GM03348 (cell line): Measurements from ENCODE around the gene NAV2.
A peak's percentile ranks its signal among the peaks of the same experiment; 100 is the strongest.

Experiments
- DNase-seq: peaks from one replicate; pipeline ENCODE4 v3.0.0; 2012; ENCODE audit warnings: low spot score

The NAV2 gene

DNA sequence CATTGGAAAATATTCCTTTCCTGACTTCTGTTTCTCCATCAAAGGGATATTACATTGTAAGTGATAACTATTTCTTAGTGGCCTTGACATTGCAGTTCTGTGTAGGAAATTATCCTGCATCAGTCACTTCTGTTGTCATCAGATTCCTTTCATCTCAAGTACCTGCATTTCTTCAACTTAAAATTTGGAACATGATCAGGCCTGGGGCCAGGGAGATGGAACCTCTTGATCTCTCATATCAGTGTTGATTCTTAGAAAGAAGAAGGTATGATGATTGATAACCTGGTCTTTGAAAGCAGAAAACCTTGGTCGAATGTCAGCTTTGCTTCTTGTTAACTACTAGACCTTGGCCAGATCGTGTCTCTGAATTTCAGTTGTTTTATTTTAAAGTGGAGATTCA lies 93.6 kb downstream of the NAV2 start:
- no peak for DNase-seq

DNA sequence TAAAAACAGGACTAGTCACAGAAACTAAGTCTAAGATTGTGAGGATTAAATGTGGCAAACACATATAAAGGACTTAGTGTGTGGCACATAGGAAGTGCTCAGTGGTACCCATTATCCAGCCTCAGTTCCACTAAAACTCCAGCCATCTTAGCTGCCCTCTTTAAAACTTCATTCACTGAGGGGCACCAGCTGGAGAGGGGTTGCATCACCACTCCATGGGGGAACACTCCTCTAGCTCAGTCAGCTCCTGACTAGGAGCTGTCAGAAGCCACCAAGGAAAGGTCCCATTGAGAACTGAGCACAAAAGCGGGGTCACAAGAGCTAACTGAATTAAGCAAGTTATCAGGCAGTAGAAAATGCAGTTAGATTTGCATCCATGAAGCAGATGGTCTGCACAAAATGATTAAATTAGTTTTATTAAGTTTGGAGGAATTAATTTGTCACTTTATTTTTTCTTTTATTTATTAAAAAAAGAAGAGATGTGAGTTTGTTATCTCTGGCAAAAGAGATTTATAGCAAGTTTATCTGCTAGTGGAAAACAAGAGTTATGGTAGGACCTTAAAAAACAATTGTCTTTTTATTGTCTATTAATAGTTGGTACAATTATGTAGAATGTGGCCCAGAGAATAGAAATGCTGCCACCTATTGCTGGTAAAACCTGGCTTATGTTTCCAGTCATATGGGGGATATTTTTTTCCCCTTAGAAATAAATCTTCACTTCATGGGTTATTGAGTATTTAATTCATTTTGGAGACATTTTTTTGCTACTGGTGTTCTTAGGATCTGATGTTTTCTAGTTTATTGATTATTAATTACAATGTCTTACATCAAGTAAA lies 95.7 kb downstream of the NAV2 start:
- no peak for DNase-seq

DNA sequence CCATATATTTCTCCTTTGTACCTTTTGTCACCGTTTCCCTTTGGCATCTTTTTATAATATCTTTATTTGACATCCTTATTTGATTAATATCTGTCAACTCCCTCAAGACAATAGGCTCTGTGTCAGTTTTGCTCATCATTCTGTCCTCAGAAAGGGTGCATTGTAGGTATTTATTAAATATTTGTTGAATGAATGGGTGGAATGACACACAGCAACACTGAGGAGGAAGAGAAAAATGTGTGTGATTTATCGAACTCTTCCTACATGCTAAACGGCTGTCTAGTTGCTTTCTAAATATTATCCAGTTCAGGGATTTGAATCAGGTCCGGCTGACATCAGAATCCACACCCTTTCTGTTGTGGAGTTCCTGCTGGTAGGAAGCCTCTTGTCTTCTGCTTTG lies 98.2 kb downstream of the NAV2 start:
- no peak for DNase-seq

DNA sequence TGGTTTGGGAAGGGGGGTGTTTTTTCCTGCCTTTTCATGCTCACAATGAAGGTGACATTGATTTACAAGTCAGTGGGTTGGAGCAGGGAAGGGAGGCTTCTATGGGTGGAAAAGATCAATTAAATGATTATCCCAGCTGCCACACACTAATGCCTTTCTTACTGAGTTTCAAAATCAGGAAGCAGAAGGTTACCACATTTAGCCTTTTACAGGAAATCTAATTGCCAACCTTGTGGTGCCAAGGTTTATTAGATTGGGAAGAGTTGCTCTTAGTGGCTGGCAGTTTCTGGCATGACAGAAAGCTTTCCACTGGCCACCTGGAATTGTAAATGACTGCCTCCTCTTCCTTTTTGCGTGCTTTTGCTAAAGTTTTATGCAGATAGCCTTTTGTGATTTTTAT lies 98.7 kb downstream of the NAV2 start:
- DNase-seq: no peak

DNA sequence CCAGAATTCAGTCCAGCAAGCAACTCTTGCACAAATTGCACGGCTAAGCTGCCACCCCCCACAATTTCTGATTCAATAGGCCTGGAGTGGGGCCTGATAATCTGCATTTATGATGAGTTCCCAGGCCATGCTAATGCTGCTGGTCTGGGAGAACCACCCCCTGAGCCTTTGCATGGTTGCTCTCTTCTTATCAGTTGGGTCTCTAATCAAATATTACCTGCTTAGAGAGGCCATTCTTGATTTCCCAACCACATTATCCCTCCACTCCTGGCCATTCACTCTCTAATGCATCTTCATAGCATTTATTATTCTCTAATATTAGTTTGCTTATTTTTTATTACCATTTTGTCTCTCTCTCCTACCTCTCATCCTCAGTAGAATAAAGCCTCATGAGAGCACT lies 99.5 kb downstream of the NAV2 start:
- no peak for DNase-seq

DNA sequence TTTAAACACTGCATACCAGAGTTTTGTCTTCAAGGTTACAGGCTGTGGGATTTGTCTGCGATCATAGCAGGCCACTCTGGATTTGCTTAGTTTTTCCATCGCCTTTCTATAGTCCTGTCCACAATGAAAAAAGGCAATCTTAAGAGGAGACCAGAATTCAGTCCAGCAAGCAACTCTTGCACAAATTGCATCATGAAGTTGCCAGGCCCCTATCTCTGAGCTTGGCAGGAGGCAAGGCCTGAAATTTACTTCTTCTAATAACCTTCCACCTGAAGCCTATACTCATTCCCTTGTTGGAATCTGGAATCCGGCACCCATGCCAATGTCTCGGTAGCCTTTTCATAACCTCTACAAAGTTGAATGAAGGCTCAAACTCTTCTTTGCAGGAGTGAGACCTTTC lies 100.1 kb downstream of the NAV2 start:
- no peak for DNase-seq

DNA sequence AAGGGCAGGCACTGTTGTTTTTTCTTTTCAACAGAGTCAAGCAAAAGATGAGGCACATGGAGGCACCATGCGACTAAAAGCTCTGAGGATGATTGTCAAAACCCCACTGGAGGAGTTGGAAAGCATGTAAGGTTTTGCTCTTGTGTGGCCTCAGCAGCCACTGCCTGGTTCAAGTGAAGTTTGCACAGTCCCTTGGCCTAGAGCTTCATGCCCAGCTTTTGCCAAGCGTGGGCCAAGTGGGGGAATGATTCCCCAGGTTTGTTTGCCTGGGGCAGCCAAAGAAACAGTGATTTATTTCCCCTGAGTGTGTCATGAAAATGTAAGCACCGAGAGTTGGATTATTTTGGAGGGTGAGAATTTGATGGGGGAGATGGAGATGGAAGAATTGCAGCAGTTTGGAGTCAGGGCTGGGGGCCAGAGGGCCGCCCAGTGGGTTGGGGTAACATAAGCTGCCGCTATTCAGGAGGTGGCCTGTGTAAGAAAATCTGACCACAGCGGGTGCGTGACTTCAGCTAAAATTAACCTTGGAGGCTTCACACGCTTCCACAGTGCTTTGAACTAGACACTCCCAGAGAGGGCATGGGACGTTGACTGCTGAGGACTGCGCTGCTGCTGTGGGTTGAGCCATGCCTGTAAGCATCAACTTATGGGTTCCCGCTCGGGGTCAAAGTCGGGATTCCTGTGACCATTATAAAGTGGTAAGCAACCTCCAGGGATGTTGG lies 100.7 kb downstream of the NAV2 start:
- no peak for DNase-seq

DNA sequence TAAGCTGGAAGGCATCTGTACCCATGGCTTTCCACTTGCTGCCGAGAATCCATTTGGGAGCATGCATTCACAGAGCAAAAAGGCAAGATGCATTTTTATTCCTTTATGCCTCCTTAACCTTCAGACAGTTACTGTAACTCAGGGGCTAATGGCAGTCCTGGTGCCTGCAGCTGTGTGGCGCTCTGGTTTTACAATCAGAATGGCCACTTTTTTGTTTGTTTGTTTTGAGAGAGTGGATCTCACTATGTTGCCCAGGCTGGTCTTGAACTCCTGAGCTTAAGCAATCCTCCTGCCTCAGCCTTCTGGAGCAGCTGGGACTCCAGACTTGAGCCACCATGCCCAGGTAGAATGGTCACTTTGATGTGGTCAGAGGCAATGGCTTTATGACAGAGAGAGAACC lies 101.8 kb downstream of the NAV2 start:
- no peak for DNase-seq

DNA sequence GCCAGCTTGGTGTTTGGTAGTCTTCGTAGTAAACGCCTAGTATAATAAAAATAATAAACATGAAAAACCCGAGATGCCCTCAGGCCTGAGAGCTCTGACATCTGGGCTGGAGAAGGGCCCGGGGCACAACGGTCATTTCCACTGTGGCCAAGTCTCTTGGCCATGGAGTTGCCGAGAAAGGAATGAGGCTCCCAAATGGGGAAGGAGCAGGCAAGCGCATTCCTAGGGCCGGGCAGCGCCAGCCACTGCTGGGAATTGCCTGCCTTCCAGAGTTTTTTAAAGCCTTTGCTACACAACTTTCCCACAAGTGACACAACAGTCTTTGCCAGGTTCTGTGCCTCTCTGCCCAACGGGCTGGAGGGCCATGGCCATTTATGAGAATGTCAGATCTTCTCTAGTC lies 103.4 kb downstream of the NAV2 start:
- peak; percentile 45 for DNase-seq

DNA sequence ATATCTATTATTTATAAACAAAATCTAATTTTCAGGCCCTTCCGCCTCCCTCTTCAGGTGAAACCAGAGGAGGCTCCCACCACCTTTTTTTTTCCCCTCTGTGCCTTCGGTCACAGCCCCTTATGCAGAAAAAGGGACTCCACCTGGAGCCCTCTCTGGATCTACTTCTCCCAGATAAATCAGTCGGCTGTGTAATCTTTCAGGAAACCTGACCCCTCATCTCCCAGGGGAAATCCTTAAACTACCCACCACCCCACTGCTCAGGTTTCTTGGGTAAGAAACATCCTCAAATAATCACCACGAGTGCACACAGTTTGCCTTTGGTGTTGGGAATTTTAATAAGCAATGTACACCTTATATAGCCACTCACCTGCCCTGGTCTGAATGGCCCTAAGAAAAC lies 104.2 kb downstream of the NAV2 start:
- no peak for DNase-seq

DNA sequence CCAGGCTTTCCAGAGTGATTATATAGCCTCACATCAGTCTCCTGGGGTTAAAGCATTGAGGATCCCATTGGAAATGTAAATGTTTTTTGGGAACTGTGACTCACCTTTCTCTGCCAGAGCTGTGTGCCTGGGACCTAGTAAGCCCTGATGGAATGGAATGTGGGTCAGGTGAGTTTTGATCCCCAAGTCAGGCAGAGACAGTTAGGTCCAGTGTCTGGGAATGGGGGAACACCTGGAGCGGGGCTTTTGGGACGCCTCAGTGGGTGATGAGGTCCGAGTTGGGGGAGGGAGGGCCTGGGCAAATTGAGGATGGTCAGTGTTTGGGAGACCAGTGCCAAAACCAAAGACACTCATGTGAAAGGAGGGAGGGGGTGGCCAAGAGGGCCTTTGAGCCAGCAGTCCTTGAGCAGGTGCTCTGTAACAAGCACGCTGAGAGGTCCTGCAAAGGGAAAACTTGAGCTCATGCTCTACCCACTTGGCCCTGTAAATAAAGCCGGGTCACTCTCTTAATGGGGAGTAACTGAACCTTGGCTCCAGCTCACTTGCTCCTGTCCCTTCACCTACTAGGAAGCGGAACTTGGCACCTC lies 104.7 kb downstream of the NAV2 start:
- DNase-seq: no peak

DNA sequence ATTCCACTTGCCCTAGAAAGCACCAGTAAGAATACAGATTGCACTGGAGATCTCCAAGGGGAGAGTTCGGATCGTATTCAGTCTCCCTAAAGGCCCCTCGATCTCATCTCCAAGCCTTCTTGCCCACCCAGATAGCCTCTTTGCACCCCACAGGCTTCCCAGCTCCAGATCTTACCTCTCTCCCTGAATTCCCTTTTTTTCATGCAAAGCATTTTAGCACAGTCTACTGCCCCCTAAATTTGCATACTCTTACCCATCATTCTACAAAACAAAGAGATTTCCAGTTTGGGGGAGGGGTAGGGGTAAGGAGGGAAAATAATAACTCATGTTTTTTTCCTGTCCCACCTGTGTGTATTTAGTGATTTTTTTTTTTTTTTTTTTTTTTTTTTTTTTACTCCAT lies 105.2 kb downstream of the NAV2 start:
- DNase-seq: no peak

DNA sequence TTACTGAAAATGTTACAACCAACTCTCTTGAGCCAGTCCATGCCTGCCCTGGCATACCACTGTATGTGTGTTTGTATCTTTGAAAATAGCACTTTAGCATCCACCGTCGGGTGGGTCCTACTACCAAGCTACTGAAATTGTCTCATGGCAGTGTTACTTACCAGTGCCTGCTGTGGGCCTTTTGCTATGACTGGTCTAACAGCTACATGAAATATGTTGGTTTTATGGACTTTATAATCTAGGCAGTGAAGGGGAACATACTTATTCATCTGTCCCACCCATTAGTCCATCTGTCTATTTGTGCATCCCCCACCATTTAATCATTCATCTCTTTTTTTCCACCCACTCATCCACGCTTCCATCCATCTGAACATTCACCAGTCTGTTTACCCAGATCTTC lies 106.0 kb downstream of the NAV2 start:
- no peak for DNase-seq

DNA sequence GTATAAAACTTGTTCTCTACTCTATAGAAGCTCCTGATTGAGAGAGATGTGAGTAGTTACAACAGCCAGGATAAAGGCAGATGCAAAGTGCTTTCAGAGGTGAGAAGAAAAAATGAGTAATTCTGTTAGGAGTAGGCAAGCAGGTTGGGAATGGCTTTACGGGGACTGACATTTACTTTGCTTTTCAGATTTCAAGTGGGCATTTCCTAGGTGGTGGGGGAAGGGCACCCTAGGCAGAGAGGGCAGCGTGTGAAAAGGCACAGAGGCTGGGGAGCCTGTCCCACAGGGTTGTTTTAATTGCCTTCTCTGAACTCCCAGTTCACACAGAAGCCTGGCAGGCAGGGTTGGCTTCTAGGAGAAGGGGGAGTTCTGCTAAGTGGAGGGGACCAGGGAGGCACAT lies 106.5 kb downstream of the NAV2 start:
- no peak for DNase-seq

DNA sequence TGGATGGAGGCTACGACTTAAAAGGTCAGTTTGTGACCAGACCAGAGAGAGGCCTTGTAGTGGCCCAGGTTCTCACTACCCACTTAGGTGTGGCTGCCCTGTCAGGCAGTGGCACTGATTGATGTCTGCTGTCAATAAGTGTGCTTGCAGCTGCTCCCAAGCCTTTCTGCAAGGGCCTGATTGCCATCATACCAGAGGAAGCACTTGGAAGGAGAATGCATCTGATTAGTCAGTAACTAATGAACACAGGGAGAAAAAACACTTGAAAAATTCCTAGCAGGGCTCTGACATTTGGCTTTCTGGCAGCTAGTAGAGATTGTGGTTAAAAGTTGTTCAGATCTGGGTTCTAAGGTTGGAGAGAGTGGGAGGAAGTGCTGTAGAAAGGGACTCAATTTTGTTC lies 107.5 kb downstream of the NAV2 start:
- peak; percentile 77 for DNase-seq

DNA sequence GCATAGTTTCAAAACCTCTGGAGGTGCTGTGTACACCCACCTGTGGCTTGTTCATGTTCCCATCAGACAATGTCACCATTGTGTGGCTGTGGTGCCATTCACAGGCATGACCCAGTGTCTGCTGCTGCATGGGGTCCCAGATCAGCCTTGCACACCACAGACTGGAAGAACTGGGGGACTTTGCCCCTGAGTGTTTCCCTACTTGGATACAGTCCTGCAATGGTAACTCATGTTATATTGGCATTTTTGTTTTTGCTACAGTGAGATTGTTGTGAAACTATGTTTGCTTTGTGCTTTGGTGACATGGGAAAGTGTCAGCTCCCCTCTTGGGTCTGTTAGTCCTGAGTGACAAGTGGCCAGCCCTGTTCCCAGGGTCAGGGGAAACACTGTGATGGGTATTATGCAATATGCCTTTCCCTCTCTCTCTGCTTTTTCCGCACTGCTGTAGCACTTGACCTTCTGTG lies 108.8 kb downstream of the NAV2 start:
- DNase-seq: no peak

DNA sequence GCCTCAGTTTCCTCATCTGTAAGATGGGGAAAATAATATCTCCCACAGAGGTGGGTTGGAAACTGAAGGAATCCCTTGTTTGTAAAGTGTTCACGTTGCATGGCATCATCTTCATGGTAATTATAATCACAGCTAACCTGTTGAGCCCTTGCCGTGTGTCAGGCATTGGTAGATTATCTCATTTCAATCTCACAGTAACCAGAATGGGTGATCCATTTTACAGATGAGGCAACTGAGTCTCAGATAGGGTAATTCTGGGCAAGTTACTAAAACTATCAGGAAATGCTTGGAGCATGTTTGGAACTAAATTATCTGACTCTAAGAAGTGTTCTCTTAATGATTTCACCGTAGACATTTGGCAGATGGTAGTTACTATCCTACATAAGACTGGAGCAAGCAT lies 109.4 kb downstream of the NAV2 start:
- DNase-seq: no peak

DNA sequence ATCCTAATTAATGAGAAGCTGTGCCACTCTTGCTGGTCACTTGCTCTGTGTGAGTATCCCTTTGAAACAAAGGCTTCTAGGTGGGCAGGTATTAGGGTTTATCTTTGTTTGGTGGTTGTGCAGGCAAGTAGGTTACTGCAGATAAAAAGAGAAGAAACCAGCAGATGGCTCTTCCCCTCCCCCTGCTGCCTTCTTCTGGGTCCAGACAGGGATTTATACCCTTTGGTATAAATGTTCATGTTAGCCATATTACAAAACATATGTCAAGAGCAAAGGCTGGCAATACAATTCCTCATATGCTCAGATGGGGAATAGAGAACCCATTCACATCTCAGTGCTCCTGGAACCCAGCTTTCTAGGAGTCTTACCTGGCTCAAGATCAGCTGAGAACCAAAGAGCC lies 109.9 kb downstream of the NAV2 start:
- DNase-seq: no peak

DNA sequence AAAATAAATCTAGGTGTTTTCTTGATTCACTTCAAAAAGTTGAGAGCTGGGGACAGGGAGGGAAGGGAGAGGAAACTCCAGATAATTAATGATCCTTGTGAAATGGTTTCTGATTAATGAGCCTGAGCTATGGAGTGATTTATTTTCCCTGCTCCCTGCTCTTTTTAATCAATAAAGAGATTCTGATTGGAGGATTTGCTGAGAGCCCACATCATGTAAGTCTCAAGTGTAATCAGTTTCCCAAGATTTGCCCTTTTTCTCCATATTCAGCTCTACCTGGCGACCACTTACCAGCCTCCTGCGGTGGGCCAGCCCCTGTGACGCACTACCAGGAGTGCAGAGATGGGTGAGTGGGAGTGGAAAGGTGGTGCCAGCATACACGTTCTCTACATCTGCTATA lies 114.0 kb downstream of the NAV2 start:
- DNase-seq: no peak

DNA sequence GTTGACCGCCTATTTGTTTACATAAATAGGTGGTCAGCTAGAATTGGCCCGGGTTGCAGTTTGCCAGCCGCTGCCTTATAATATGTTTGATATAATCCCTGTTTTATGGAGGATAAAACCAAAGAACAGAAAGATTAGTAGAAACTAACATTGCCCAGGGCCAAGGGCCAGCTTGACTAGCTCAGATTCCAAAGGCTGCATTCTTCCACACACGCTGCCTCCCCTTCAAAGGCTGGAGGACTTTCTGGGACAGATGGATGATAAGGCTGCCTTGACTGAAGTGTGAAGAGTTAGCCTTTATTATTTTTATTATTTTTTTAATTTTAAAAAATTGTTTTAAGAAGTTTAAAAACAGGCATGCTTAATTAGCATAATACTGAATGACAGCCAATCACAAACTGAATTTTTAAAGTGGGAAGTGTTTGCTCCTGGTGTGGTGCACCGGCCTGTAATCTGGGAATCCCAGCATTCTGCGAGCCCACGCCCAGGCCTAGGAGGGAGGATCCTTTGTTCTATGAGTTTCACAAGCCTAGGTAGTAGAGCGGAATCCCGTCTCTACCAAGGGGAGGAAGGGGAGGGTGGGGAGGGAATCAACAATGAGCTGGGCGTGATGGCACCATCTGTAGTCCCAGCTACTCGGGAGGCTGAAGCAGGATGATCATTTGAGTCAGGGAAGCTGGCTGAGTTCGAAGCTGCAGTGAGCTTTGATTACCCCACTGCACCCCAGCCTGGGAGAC lies 114.9 kb downstream of the NAV2 start:
- DNase-seq: no peak

DNA sequence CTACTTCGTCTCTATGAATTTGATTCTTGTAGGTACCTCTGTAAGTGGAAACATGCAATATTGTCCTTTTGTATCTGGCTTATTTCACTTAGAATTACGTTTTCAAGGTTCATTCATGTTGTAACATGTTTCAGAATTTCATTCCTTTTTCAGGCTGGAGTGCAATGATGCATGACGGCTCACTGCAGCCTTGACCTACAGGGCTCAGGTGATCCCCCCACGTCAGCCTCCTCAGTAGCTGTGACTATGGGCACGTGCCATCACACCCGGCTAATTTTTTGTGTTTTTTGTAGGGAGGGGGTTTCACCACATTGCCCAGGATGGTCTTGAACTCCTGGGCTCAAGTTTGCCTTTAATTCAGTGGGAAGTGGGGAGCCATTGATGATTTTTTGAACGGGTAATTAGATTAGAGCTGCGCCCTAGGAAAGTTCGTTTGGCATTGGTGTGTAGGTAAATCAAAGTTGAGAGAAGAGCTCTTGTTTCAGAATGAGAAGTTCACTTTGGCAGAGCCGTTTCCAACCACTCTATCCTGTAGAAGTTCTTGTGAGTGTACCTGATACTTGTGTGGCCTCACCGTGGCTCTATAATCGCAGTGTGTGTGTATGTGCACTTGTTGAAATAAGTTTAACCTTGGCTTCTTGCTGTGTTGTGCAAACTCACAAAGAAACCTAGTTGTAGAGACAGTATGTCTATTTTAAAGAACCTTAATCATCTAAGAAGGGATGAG lies 115.9 kb downstream of the NAV2 start:
- no peak for DNase-seq
